OCI-LY3 (cell line): Measurements from ENCODE around the gene EFCAB13.

Experiments
- CTCF ChIP-seq: fragments of 200-600, 300-600 bp; sonication (generic); IDR thresholded peaks from 2 replicates; pipeline ENCODE4 v1.5.1; 2014; ENCODE audit warnings: antibody characterized with exemption, low read length, low read depth
- EZH2phosphoT487 ChIP-seq: fragments of 200-600 bp; shearing (Covaris generic); IDR thresholded peaks from 2 replicates; pipeline ENCODE4 v1.6.1; 2018; ENCODE audit warnings: antibody characterized with exemption, mixed run types, low read depth

GRCh38 chr17:47297661-47298400 is 25.9 kb upstream of the EFCAB13 start:
- TF ChIP-seq CTCF: no peak
- TF ChIP-seq EZH2phosphoT487: no peak
